Esophagus muscularis mucosa (tissue), 4 donors: Measurements from ENCODE around the gene SETD1A. TPM values are rescaled to one million over a fixed set of nuclear protein-coding genes. Genes with fewer than 3 reads are reported as not detected.
A peak's percentile ranks its signal among the peaks of the same experiment; 100 is the strongest.

Experiments used
- DNase-seq: peaks from one replicate; pipeline ENCODE4 v3.0.0-alpha.2; 2017; ENCODE audit errors: extremely low spot score
- H3K27ac ChIP-seq, 4 donors: fragments of 200-600 bp; sonication (generic); replicated peaks in 1 of 4; 1 replicate in 3 of 4; 2 replicates in 1 of 4; pipeline ENCODE4 v1.5.1; 2016 to 2019; ENCODE audit warnings: mild to moderate bottlenecking in 1 of 4
- H3K27me3 ChIP-seq, 4 donors: fragments of 200-600 bp; sonication (generic); one replicate each; pipeline versions ENCODE4 v1.5.1 to v1.6.0; 2016 to 2019
- H3K36me3 ChIP-seq, 4 donors: fragments of 200-600 bp; sonication (generic); one replicate each; pipeline ENCODE4 v1.5.1; 2016 to 2019
- H3K4me1 ChIP-seq, 4 donors: fragments of 200-600 bp; sonication (generic); one replicate each; pipeline ENCODE4 v1.5.1; 2016 to 2019
- H3K4me3 ChIP-seq, 4 donors: fragments of 200-600 bp; sonication (generic); 1 replicate in 2 of 4; 2 replicates in 2 of 4; pipeline ENCODE4 v1.5.1; 2016 to 2019; ENCODE audit warnings: mild to moderate bottlenecking in 4 of 4, moderate library complexity in 1 of 4
- H3K9me3 ChIP-seq, 4 donors: fragments of 200-600 bp; sonication (generic); 1 replicate in 3 of 4; 2 replicates in 1 of 4; pipeline ENCODE4 v1.5.1; 2016 to 2019
- EP300 ChIP-seq: sonication (generic); formaldehyde crosslinking; IDR thresholded peaks from one replicate; pipeline ENCODE4 v1.6.1; 2017; ENCODE audit warnings: antibody characterized with exemption
- POLR2A ChIP-seq: fragments of 450-650 bp; IDR thresholded peaks from one replicate; pipeline ENCODE4 v1.6.1; 2017; ENCODE audit warnings: antibody characterized with exemption, moderate library complexity, mild to moderate bottlenecking, low read depth
- POLR2AphosphoS5 ChIP-seq, 2 donors: sonication (generic); formaldehyde crosslinking; IDR thresholded peaks; one replicate each; pipeline ENCODE4 v1.6.1; 2017; ENCODE audit warnings: antibody characterized with exemption in 2 of 2
- WGBS: methylation state at CpG from one replicate; pipeline ENCODE4 v1.1.5; 2018; 5-methylcytosine and 5-hydroxymethylcytosine counted together
- intact Hi-C: fragments of 100-400 bp; cut with DNase I; formaldehyde crosslinking; loops from one replicate; pipeline ENCODE4 v1.15.1; 2023
- small RNA-seq, 3 donors: library from RNA; depleted of rRNA; stranded (forward); fragments of <200 nt; gene quantifications; one replicate each; pipeline ENCODE3, GENCODE V24; 2016
- total RNA-seq, 4 donors: library from RNA; depleted of rRNA; stranded (reverse); fragments of >200 nt; gene quantifications; one replicate each; pipeline versions ENCODE4 v1.1.0 to v1.2.1, GENCODE V29; 2016
- TF ChIP-seq, protein P1 (sequence below), 3 experiments: fragments of 200-600 bp in 2 of 3; fragments of 450-650 bp in 1 of 3; sonication (generic) in 2 of 3; IDR thresholded peaks; one replicate each; pipeline ENCODE4 v1.5.1; 2017 to 2019; ENCODE audit warnings: antibody characterized with exemption in 3 of 3, mild to moderate bottlenecking in 2 of 3, moderate library complexity in 1 of 3

Gene SETD1A
- total RNA-seq, 4 donors from 2014 or later, result 7.1 to 25.4 (median 9.9) TPM

DNA sequence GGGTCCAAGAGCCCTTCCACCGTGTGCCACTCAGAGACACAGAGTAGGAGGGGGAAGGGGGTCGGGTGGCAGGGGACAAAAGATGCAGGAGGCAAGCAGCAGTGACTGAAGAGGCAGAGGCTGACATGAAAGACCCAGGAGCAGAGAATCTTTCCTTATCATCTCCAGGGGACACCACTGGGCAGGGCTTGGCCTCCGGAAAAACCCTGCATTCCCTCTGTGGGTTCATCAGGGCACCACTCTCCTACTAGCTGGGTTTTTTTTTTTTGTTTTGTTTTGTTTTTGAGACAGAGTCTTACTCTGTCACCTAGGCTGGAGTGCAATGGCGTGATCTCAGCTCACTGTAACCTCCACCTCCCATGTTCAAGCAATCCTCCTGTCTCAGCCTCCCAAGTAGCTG lies 73.7 kb downstream of the SETD1A start:
- no peak overlapping the region for H3K27ac ChIP-seq
- intact Hi-C loops, result loop anchor here (5.0 kb wide), 1 partner anchor 34 kb away; no protein-coding TSS in a partner anchor
- no peak for TF ChIP-seq EP300
- no peak for TF ChIP-seq POLR2AphosphoS5 (IDR thresholded peaks at IDR 0.05)
- no peak for TF ChIP-seq POLR2A
- TF ChIP-seq, protein P1, sequence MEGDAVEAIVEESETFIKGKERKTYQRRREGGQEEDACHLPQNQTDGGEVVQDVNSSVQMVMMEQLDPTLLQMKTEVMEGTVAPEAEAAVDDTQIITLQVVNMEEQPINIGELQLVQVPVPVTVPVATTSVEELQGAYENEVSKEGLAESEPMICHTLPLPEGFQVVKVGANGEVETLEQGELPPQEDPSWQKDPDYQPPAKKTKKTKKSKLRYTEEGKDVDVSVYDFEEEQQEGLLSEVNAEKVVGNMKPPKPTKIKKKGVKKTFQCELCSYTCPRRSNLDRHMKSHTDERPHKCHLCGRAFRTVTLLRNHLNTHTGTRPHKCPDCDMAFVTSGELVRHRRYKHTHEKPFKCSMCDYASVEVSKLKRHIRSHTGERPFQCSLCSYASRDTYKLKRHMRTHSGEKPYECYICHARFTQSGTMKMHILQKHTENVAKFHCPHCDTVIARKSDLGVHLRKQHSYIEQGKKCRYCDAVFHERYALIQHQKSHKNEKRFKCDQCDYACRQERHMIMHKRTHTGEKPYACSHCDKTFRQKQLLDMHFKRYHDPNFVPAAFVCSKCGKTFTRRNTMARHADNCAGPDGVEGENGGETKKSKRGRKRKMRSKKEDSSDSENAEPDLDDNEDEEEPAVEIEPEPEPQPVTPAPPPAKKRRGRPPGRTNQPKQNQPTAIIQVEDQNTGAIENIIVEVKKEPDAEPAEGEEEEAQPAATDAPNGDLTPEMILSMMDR (IDR thresholded peaks at IDR 0.05), result no peak
- 84% methylated on average over 4 of the region's 4 CpGs for WGBS
- no peaks in the 10 kb centered on the region for H3K27me3 ChIP-seq
- H3K4me1 ChIP-seq, result peaks cover 17 to 33% (median 27%) of the 10 kb centered on the region in 4 donors
- no peaks in the 10 kb centered on the region for H3K9me3 ChIP-seq
- H3K36me3 ChIP-seq, result peaks cover 0 to 20% (median 15%) of the 10 kb centered on the region in 4 donors
- no peak overlapping the region for H3K4me3 ChIP-seq
- DNase-seq, result no peak

DNA sequence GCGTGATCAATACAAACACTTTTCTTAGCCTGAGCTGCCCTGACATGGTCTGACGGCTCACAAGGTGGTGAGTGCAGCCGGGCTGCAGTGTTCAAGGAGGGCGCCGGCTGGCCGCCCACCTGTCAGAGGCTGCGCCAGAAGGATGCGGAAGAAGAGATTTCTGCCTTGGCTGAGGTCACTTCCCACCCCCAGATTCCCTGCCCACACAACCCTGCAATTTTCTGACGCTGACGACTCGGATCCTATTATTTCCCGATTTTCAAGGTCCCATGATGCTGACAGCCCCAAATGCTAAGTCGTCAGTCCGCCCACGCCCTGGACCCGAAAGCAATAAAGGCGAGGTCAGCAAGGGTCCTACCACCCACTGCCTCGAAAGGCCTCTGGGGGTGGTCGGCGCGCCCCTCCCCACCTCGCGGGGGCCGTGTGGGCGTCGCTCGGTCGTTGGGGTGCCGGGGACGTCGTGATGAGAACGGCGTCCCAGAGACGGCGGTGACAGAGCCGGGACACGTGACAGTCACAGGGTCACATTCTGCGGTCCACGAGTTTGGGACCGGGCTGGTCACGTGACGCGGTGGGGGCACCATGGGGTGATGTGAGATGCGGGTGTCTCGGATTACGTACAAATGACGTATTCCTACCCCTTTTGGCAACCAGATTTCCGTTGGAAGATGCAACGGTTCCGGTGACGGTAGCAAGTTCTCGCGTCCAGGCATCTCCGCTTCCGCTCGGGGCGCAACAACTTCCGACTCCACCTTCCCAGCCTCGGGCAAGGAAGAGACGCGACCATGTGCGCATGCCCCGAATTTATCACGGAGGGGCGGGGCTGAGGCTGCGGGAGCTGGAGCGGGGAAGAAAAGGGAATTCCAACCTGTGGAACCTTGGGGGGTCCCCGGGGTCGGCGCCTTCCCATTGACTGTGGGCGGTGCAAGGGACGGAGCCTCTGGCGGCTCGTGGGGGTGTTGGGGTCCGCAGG lies 75.5 kb downstream of the SETD1A start, which contains the start of gene STX4:
Gene STX4, plus strand, starts transcription at position 823 of the 973 bp plus-strand sequence. CDS start 248 bp downstream, outside the sequence.
- Histone ChIP-seq H3K4me1 (peaks cover 17 to 36% (median 31%) of the 10 kb centered on the region in 4 donors), H3K27ac (peak within 1 kb of the TSS; percentile 91 to 95 (median 95)), H3K9me3 (no peaks in the 10 kb centered on the region), H3K36me3 (peaks cover 5 to 36% (median 27%) of the 10 kb centered on the region in 4 donors), H3K4me3 (peak within 1 kb of the TSS; percentile 76 to 94 (median 89)), H3K27me3 (no peaks in the 10 kb centered on the region)
- TF ChIP-seq POLR2A, result no peak
- no peak for TF ChIP-seq EP300
- peak; percentile 87 to 94 for TF ChIP-seq POLR2AphosphoS5 (IDR thresholded peaks at IDR 0.05)
- TF ChIP-seq, protein P1 (IDR thresholded peaks at IDR 0.05), result peak in 1 of 3 experiments; percentile 3
- peak; percentile 99 for DNase-seq
- intact Hi-C loops, result loop anchor here (5.0 kb wide), 1 partner anchor 36 kb away; no protein-coding TSS in a partner anchor
- WGBS, result 1% methylated on average over 50 of the region's 75 CpGs

DNA sequence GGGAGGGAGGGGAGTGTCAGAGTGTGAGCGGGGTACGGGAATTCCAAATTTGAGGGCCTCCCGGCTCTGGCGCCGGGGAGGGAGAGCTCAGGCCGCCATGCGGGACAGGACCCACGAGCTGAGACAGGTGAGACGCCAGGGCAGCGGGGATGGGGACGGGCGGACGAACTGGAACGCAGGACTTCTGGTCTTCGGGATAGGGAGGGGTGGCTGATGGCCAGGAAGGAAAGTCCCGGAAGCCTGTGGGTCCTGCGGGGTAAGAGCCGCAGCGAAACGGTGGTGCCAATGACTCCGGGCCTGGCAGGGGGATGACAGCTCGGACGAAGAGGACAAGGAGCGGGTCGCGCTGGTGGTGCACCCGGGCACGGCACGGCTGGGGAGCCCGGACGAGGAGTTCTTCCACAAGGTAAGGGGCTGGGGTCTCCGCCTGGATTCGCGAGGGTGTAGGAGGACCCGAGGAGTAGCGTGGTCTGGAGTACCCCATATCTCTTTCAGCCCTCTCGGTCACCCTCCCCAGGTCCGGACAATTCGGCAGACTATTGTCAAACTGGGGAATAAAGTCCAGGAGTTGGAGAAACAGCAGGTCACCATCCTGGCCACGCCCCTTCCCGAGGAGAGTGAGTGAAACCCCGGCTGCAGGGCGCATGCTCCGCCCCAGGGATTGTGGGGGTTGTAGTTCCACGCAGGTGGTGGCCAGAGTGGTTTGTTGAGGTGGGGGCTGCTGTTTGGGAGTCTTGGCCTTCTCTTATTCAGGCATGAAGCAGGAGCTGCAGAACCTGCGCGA lies 76.3 kb downstream of the SETD1A start:
- peaks cover 17 to 36% (median 31%) of the 10 kb centered on the region in 4 donors for H3K4me1 ChIP-seq
- H3K36me3 ChIP-seq, result peaks cover 14 to 45% (median 36%) of the 10 kb centered on the region in 4 donors
- DNase-seq, result peak; percentile 97
- intact Hi-C loops, result loop anchor here (5.0 kb wide), 1 partner anchor 37 kb away; no protein-coding TSS in a partner anchor
- H3K27me3 ChIP-seq, result no peaks in the 10 kb centered on the region
- H3K27ac ChIP-seq, result peak overlapping the region; percentile 91 to 95 (median 95)
- TF ChIP-seq, protein P1 (IDR thresholded peaks at IDR 0.05), result no peak
- TF ChIP-seq POLR2A (peak; percentile 37), POLR2AphosphoS5 (IDR thresholded peaks at IDR 0.05) (peak; percentile 78 to 93)
- no peaks in the 10 kb centered on the region for H3K9me3 ChIP-seq
- under 1% methylated on average over 31 of the region's 47 CpGs for WGBS
- H3K4me3 ChIP-seq, result peak overlapping the region; percentile 76 to 94 (median 89)

Small RNA genes within 50 kb of the gene (small RNA-seq; reads per million reads assigned to genes)
- gene AC135048.1, result 0 reads per million in 3 donors

Other genes starting within 250 kb of the SETD1A start
- gene PHKG2, start 209.3 kb upstream of the SETD1A start, total RNA-seq, result 10 to 100 TPM; 22.4 to 25.8 (median 23.5) TPM
- gene CFAP119, start 195.7 kb upstream of the SETD1A start, total RNA-seq, result 1 to 10 TPM in 2 of 4 donors, under 1 TPM in 2; 0.42 to 2.9 (median 1.4) TPM
- gene RNF40, start 195.4 kb upstream of the SETD1A start, total RNA-seq, result 10 to 100 TPM; 61.9 to 86.9 (median 67.0) TPM
- 10 to 100 TPM; 10.4 to 17.1 (median 15.4) TPM for gene ZNF629, start 170.5 kb upstream of the SETD1A start, total RNA-seq
- gene BCL7C, start 63.7 kb upstream of the SETD1A start, total RNA-seq, result 10 to 100 TPM; 42.1 to 57.9 (median 45.5) TPM
- gene CTF1, start 61.1 kb upstream of the SETD1A start, total RNA-seq, result 10 to 100 TPM in 2 of 4 donors, 1 to 10 TPM in 2; 6.2 to 18.8 (median 10.9) TPM
- 10 to 100 TPM; 12.1 to 28.1 (median 17.7) TPM for gene FBXL19, start 34.2 kb upstream of the SETD1A start, total RNA-seq
- 10 to 100 TPM; 33.0 to 56.5 (median 45.8) TPM for gene ORAI3, start 8.7 kb upstream of the SETD1A start, total RNA-seq
- 10 to 100 TPM; 15.4 to 33.0 (median 17.9) TPM for gene HSD3B7, start 27.5 kb downstream of the SETD1A start, total RNA-seq
- gene STX1B, start 52.9 kb downstream of the SETD1A start, total RNA-seq, result 1 to 10 TPM in 3 of 4 donors, under 1 TPM in 1; 0.92 to 2.6 (median 1.8) TPM
- gene STX4, start 75.8 kb downstream of the SETD1A start, total RNA-seq, result 10 to 100 TPM; 36.8 to 54.0 (median 41.0) TPM
- gene ZNF668, start 116.5 kb downstream of the SETD1A start, total RNA-seq, result 10 to 100 TPM in 3 of 4 donors, 1 to 10 TPM in 1; 9.6 to 19.3 (median 10.6) TPM
- 10 to 100 TPM; 11.6 to 17.6 (median 15.5) TPM for gene ZNF646, start 116.7 kb downstream of the SETD1A start, total RNA-seq
- gene PRSS53, start 131.2 kb downstream of the SETD1A start, total RNA-seq, result 1 to 10 TPM in 3 of 4 donors, under 1 TPM in 1; 0.83 to 2.3 (median 1.2) TPM
- gene VKORC1, start 137.0 kb downstream of the SETD1A start, total RNA-seq, result 100 to 1,000 TPM in 2 of 4 donors, 10 to 100 TPM in 2; 81.4 to 122 (median 108) TPM
- 10 to 100 TPM; 34.1 to 73.7 (median 51.4) TPM for gene BCKDK, start 150.6 kb downstream of the SETD1A start, total RNA-seq
- 10 to 100 TPM; 61.0 to 83.4 (median 72.6) TPM for gene KAT8, start 159.9 kb downstream of the SETD1A start, total RNA-seq
- under 1 TPM in 1 of 4 donors, not detected in 3; 0.34 TPM for gene PRSS8, start 178.0 kb downstream of the SETD1A start, total RNA-seq
- 1 to 10 TPM; 2.7 to 8.4 (median 5.1) TPM for gene PRSS36, start 192.3 kb downstream of the SETD1A start, total RNA-seq
- 10 to 100 TPM; 24.0 to 45.1 (median 34.2) TPM for gene FUS, start 222.4 kb downstream of the SETD1A start, total RNA-seq
- gene PYCARD, start 245.0 kb downstream of the SETD1A start, total RNA-seq, result 10 to 100 TPM; 14.5 to 28.9 (median 22.9) TPM